Stomach smooth muscle (tissue), 2 donors: ENCODE results near the gene PTPRJ.
"Not testable (repeated sequence)": the region's sequence is repeated elsewhere in the genome, so short reads cannot be mapped to it uniquely, and the experiment has no call there.

Experiments
- H3K27ac ChIP-seq: one replicate; pipeline ENCODE4 v1.7.0; 2013; ENCODE audit warnings: mild to moderate bottlenecking, low read length, inconsistent platforms
- H3K27me3 ChIP-seq, 2 donors: one replicate each; pipeline ENCODE4 v1.7.0; 2013; ENCODE audit warnings: low read length in 2 of 2; ENCODE audit not compliant: insufficient read depth in 2 of 2, control insufficient read depth in 1 of 2
- H3K36me3 ChIP-seq, 2 donors: one replicate each; pipeline ENCODE4 v1.7.0; 2013; ENCODE audit warnings: low read length in 2 of 2; ENCODE audit not compliant: control insufficient read depth in 2 of 2, insufficient read depth in 2 of 2
- H3K4me1 ChIP-seq: one replicate; pipeline ENCODE4 v1.7.0; 2013; ENCODE audit warnings: low read length; ENCODE audit not compliant: control insufficient read depth, insufficient read depth
- H3K4me3 ChIP-seq, 2 donors: one replicate each; pipeline ENCODE4 v1.7.0; 2013; ENCODE audit warnings: low read length in 2 of 2
- H3K9ac ChIP-seq, 2 donors: one replicate each; pipeline ENCODE4 v1.7.0; 2013; ENCODE audit warnings: low read length in 2 of 2, mild to moderate bottlenecking in 1 of 2
- H3K9me3 ChIP-seq, 2 donors: one replicate each; pipeline ENCODE4 v1.7.0; 2013; ENCODE audit warnings: low read length in 2 of 2; ENCODE audit not compliant: control insufficient read depth in 2 of 2
- donor health status: healthy.
- donor health status: Pancreatic carcinoma.

PTPRJ gene

DNA sequence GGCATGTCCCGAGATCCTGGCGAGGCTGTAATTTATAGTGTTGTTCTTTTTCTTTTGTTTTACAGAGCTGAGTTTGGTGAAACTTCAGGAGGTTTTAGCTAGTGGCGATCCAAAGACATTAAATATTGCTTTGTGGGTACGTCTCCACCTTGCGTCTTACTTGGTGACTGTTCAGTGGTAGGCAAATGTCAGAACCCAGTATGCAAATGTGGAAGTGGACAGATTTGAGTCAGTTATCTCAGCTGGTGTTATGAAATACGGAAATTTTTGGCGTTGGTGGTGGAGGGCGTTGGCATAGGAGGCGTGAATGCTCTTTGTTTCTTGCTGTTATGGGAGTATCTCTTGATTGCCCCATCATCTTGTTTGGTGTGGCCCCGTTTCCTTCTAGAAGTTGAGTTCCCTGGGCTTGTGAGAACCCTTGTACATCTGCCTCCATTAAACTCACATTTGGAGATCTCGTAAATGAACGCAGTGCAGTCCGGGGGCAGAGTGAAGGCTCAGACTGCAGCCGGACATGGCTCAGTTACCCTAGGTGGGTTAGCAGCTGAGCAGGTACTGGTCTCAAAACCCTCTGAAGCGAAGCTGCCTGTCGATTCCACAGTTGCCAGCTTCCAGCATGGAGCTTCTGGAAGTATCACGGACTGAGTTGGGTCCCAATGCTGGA lies 39.9 kb downstream of the PTPRJ start:
- H3K36me3 ChIP-seq: no peaks in the 10 kb centered on the region
- peaks cover 12% of the 10 kb centered on the region for H3K4me1 ChIP-seq
- H3K4me3 ChIP-seq: no peak overlapping the region
- no peak overlapping the region for H3K9ac ChIP-seq
- H3K27me3 ChIP-seq: no peaks in the 10 kb centered on the region
- no peaks in the 10 kb centered on the region for H3K9me3 ChIP-seq
- H3K27ac ChIP-seq: no peak overlapping the region

DNA sequence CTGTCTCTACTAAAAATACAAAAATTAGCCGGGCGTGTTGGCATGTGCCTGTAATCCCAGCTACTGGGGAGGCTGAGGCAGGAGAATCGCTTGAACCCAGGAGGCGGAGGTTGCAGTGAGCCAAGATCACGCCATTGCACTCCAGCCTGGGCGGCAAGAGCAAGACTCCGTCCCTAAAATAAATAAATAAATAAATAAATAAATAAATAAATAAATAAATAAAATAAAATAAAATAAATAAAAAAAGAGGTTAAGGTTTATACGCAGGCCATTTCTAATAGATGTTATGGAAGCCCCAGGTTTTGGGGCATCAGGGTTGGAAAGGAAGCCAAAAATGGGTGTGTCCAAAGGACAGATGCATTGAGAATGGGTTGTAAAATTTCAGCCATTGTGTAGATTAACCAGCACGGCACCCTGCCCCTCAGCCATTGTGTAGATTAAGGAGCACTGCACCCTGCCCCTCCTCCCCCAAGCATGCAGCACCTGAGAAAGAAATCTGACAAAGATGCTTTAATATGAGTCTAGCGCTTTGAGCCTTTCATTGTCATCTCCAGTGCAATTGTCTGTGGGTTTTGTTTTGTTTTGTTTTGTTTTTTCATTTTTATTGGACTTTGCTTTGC lies 41.0 kb downstream of the PTPRJ start:
- not testable (repeated sequence) for H3K4me3 ChIP-seq, H3K9me3 ChIP-seq, H3K27me3 ChIP-seq, H3K27ac ChIP-seq, H3K36me3 ChIP-seq, H3K9ac ChIP-seq
- H3K4me1 ChIP-seq: peaks cover 16% of the 10 kb centered on the region

DNA sequence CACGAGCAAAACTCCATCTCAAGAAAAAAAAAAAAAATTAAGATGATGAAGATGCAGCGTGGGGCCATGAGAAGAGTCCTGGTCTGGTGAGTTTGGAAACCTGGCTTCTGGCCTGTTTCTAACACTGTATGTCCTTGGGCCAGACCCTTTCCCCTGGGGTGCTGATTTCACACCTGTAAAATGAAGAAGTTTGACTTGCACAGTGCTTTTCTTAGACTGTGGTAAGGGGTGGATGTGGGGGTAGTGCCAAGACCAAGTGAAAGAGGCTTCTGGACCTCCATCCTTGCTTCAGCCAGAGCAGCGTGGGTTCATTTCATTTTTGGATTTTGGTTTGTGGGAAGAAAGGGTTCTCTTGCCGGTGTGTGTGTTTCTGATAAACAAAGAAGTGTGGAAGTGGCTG lies 42.1 kb downstream of the PTPRJ start:
- Histone ChIP-seq H3K9ac (no peak overlapping the region), H3K27me3 (no peaks in the 10 kb centered on the region), H3K27ac (no peak overlapping the region), H3K36me3 (no peaks in the 10 kb centered on the region), H3K4me3 (no peak overlapping the region), H3K9me3 (no peaks in the 10 kb centered on the region), H3K4me1 (peaks cover 16% of the 10 kb centered on the region)

DNA sequence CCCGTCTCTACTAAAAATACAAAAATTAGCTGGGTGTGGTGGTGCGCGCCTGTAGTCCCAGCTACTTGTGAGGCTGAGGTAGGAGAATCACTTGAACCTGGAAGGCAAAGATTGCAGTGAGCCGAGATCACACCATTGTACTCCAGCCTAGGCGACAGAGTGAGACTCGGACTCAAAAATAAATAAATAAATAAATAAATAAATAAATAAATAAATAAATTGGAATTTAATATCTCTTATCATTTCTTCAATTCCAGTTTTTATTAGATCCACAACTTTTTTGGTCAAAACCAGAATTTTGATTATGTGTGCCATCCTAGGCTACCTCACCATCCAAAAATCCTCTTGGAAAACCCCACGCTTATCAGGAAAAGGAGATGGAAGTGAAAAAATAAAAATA lies 43.2 kb downstream of the PTPRJ start:
- not testable (repeated sequence) for H3K27me3 ChIP-seq, H3K27ac ChIP-seq, H3K4me3 ChIP-seq, H3K9me3 ChIP-seq, H3K36me3 ChIP-seq, H3K9ac ChIP-seq
- peaks cover 12% of the 10 kb centered on the region for H3K4me1 ChIP-seq

DNA sequence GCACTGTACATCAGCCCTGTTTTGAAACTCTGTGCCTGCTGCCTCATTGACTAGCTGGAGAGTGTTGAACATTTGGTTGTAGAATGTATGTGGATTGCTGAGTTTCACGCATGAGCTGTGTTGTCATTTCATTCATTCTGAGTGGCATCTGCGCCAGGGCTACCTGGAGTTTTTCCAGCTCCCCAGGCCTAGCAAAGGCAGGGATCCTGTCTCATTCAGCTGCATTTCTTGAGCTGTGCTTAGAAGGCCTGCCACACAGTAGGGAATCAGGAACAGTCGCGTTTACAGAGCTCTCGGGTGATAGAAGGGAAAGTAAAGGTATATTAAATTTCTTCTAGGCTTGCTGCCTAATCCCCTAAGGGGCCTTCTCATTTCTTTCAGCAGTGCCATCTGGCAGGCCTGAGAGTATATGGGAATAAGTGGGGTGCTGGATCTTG lies 44.3 kb downstream of the PTPRJ start:
- Histone ChIP-seq H3K27ac (no peak overlapping the region), H3K36me3 (no peaks in the 10 kb centered on the region), H3K9me3 (no peaks in the 10 kb centered on the region), H3K9ac (no peak overlapping the region), H3K27me3 (no peaks in the 10 kb centered on the region), H3K4me1 (peaks cover 15% of the 10 kb centered on the region), H3K4me3 (no peak overlapping the region)

DNA sequence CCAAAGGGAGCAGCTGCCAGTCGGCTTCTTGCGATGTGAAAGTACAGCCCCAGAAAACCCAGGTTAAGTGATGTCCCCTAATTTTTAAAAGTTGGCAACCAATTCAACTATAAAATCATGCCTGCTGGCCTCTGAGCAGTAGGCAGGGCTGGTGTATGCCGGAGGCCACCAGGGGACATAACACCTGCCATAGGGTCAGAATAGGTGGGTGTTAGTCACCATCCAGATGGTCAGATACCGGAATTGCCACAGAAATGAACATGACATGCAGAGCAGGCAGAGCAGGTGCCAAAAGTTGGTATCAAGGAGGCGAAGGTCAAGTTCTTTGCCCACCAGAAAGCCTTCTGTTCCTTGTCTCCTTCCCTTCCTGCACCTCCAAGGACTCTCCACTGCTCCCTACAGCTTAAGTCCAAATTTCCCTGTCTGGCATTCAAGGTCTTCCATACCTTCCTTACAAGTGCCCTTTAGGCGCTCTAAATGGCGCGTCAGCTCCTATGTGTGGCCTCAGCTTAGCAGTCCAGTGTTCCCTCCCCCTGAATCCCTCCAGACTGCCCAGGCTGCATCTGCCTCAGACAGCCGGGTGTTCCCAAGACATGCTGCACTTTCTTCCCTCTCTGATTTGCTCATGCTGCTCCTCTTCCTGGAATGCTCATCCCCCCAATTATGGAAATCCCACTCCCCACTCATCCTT lies 45.1 kb downstream of the PTPRJ start:
- Histone ChIP-seq H3K27ac (no peak overlapping the region), H3K9ac (no peak overlapping the region), H3K9me3 (no peaks in the 10 kb centered on the region), H3K36me3 (no peaks in the 10 kb centered on the region), H3K27me3 (no peaks in the 10 kb centered on the region), H3K4me3 (no peak overlapping the region), H3K4me1 (peaks cover 15% of the 10 kb centered on the region)

DNA sequence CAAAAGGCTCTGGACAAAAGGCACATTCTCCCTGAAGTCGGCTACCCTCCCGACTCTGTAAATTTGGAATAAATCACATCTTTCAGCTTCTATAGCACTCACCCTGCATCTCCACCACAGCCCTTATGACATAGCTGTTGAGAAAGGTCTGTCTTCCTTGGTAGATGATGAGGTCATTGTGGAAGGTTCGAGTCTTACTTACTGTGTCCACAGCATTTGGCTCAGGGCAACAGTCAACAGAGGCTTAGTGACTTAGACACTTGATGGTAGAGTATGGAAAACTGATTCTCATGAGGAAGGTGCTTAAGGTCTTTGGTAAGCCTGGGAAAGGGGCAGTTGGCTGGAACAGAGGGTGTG lies 45.6 kb downstream of the PTPRJ start:
- H3K27ac ChIP-seq: no peak overlapping the region
- H3K4me1 ChIP-seq: peaks cover 15% of the 10 kb centered on the region
- H3K4me3 ChIP-seq: no peak overlapping the region
- H3K9me3 ChIP-seq: no peaks in the 10 kb centered on the region
- no peaks in the 10 kb centered on the region for H3K27me3 ChIP-seq
- H3K36me3 ChIP-seq: no peaks in the 10 kb centered on the region
- H3K9ac ChIP-seq: no peak overlapping the region

DNA sequence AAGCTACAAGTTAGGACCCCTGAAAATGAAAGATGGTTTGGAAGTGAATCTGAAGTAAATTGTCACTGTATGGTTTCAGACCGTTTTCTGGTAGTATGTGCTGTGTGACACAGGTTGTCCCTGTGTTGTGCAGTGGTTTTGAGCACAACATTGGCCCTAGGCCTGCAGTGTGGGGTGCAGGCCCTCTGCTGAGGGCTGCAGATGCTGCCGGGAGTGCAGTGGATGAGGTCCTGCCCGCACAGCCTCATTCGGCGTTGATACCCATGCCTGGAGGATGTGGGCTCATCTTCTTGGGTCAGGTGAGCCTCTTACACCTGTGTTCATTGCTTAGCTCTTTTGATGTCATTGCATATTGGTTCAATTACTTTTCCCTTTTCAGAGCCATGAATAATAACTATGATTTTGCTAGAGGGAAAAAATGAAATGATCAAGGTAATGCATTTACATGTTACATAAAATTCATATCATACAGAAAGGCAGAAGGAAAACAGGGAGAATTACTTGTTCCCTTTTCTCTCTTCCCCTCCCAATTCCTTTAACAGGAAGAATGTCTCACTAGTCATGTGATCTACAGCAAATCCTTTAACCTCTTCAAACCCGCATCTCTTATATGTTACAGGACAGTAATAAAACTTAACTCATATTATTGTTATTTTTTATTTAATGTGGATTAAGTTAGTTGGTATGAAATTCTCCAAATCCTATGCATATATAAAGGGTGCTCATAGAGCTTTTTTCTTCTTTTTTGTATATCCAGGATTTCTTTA lies 48.7 kb downstream of the PTPRJ start:
- H3K9ac ChIP-seq: no peak overlapping the region
- peaks cover 19% of the 10 kb centered on the region for H3K4me1 ChIP-seq
- no peak overlapping the region for H3K27ac ChIP-seq
- no peaks in the 10 kb centered on the region for H3K27me3 ChIP-seq
- H3K9me3 ChIP-seq: no peaks in the 10 kb centered on the region
- no peaks in the 10 kb centered on the region for H3K36me3 ChIP-seq
- no peak overlapping the region for H3K4me3 ChIP-seq

DNA sequence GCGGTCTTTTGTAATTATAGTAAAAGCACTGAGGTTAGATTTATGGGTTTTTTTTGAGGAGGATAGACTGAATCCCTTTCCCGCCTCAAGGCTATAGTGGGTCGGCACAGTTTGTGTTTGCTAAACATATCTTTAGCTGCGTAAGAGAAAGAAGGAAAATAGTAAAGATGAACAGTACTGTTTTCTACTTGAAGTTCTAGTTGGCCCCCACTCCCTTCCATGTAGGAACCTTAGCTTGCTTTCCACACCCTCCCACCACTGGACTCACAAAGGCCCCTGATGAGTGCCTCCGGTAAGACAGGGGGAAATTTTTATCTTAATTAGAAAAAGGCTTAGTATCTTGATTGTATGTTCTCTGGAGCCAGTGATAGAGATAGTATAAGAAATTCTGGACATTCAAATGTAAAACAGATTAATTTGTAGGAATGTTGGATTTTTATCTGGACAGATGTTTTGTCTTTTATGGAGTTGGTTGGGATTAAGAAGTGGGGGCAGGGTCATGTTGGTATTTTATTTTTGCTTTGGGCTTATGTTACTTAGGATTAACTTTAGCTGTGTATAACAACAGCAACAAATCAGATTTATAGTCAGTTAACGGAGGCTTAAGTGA lies 49.4 kb downstream of the PTPRJ start:
- Histone ChIP-seq H3K27ac (no peak overlapping the region), H3K4me3 (no peak overlapping the region), H3K9ac (no peak overlapping the region), H3K9me3 (no peaks in the 10 kb centered on the region), H3K4me1 (peaks cover 18% of the 10 kb centered on the region), H3K36me3 (no peaks in the 10 kb centered on the region), H3K27me3 (no peaks in the 10 kb centered on the region)

DNA sequence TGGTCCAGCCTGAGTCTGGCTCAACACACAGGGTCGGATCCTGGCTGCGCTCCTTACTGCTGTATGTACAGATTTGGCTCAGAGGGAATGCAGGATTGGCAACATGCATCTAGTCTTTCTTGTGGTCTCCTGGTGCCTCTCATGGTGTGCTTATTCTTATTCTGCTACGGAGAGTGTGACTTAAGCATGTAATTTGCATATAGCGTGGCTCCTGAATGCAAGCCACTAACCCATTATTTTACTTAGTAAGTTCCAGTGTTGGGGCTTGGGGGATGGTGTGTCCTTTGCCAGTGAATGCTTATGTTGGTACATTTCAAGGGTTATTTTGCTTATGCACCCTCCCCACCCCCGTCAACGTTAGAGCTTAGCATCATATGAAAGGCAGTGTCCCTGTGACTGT lies 51.2 kb downstream of the PTPRJ start:
- Histone ChIP-seq H3K36me3 (no peaks in the 10 kb centered on the region), H3K9ac (no peak overlapping the region), H3K27me3 (no peaks in the 10 kb centered on the region), H3K4me3 (no peak overlapping the region), H3K9me3 (no peaks in the 10 kb centered on the region), H3K4me1 (peaks cover 15% of the 10 kb centered on the region), H3K27ac (no peak overlapping the region)
